Measurements from ENCODE around the gene NKX2-1.
"Not testable (repeated sequence)": the region's sequence is repeated elsewhere in the genome, so short reads cannot be mapped to it uniquely, and the experiment has no call there.

NKX2-1 gene

GRCh38 chr14:36519431-36520321 lies at the start of gene NKX2-1:
NKX2-1 (minus strand) TSS chr14:36520232; CDS start chr14:36520129, 103 bp downstream.
- no peak for DNase-seq (ENCODE audit: low spot score)

GRCh38 chr14:36556811-36557433 lies 36.9 kb upstream of the NKX2-1 start:
- DNase-seq (ENCODE audit: low spot score): no peak

GRCh38 chr14:36555998-36556743 lies 36.1 kb upstream of the NKX2-1 start:
- no peak for DNase-seq (ENCODE audit: low spot score)

DNA sequence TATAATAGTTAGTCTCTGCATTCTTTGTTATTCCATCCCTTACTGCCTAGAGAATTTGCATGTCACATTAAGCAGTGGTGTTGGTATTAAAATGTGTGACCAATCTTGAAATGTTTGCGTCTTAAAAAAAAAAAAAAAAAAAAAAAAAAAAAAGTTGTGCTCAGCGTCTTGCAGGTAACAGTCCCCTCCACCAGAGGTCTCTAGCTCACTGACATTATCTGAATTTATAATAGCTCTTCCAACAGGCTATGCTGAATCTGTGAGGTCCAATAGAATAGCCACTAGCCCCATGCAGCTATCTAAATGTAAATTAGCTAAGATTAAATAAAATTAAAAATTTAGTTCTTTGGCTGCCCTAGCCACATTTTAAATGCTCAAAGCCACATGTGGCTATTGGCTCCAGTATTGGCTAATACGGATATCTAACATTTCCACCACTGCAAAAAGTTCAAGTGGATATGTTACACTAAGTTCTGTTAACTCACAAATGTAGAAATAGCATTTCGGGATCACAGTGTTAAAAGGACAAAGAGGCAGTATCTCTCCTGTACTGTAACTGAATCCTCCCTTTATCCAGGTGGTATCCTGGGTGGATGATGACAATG lies 33.7 kb upstream of the NKX2-1 start:
- DNase-seq (ENCODE audit: low spot score): no peak

- no peak for DNase-seq (ENCODE audit: low spot score)
These were observed 30.9 kb upstream of the NKX2-1 start for GRCh38 chr14:36550899-36551298.

- not testable (repeated sequence) for DNase-seq (ENCODE audit: low spot score)
These were observed 24.2 kb upstream of the NKX2-1 start for GRCh38 chr14:36544280-36544679.

DNA sequence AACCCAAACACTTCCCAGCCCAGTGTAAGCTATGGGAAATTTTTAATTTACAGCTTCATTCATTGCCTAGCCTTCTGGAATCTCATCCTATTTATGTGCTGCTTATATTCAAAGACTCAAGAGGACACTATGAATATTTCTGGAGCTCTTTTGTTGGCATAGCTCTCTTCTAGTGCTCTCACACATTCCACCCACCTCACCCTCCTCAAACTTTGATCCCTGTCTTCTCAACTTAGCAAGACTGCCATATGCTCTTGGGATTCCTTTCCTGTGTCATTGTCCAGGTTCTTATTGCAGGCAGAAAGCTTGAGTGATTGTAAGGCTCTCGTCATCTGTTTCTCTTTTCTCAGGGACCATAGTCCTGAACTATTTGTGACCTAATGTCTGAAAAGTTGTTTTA lies 18.0 kb upstream of the NKX2-1 start:
- DNase-seq (ENCODE audit: low spot score): no peak

GRCh38 chr14:36529062-36529461 lies 9.0 kb upstream of the NKX2-1 start:
- no peak for DNase-seq (ENCODE audit: low spot score)

DNA sequence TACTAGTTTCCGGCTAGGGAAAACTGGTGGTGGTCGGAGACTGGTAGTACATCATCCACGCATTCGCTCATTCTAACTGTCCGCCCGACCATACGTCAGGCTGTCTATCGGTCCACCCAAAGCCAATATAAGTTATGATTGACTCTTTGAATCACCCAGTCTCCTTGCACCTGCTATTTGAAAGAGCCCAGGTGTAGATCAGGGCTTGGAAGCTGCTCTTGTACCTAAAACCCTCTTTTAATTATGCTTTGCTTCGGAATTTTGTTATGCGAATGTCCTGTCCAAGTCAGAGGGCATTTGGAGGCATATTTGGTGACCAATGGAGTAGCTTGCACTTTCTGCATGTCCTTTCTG lies 5.7 kb upstream of the NKX2-1 start:
- no peak for DNase-seq (ENCODE audit: low spot score)

DNA sequence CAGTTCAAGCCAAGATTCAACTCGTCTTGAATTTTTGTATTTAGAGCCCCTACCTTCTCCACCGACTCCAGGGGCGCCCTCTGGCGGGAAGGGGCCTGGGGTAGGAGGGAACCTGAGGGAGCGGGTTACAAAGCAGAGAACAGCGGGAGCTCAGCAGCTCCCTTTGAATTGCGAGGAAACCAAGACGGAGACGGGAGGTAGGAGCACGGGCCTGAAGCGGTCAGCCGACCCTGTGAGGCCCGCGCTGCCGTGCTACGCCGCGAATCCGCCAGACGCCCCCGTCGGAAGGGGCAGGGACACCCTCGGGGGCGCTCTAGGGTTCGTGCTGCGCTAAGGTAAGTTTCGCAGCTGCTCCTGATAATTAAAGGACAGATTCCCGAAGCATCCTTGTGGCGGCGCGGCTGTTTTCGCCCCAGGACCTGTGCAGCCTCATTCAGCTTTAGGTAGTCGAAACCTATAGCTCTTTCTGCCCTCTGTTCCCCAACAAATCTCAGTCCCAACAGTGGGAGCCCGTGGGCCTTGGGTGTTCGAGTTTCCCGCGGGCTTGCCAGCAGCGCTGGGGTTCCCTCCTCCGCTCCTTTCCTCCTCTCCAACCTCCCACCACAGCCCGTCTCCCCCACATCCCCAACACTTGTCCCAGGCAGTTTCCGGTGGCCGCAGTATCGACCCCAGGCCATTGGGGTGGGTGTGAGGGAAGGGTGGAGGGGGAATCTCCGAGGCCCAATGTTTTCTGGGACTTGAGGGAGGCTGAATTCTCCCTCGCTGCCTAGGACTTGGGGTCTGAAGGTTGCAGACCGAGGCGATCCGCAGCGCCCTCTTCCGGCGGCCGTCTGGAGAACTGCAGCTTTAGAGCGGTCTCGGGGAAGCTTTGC lies 5.1 kb upstream of the NKX2-1 start:
- DNase-seq (ENCODE audit: low spot score): no peak

DNA sequence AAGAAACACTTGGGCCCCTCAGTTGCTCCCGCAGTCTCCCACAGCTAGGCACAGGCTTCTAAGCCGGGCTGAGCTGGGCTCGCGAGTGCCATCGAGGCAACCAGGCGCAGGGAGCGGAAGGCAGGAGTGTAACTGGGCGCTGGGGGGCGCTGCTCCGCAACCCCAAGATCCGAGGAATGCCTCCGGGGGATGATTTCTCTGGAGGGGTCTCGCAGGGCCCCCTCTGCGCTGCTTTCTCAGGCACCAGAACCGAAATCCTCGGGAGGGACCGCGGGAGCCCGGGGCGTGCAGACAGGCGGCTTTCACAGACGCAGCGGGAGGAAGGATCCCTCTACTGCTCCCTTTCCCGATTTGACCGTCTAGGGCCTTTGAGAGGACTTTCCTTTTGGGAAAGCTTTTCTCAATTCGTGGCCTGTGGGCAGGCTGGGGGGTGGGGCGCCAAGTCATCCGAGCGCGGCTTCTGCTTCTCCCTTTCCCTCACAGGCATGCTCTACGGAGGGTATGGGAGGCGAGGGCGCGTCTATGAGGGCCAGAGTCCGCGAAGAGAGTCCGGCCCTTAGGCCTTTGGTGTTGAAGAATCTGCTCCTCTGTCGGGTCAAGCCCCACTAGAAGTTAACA lies 4.3 kb upstream of the NKX2-1 start:
- DNase-seq (ENCODE audit: low spot score): no peak

- no peak for DNase-seq (ENCODE audit: low spot score)
These were observed 3.1 kb upstream of the NKX2-1 start for GRCh38 chr14:36522972-36523715.

GRCh38 chr14:36522347-36522971 lies 2.4 kb upstream of the NKX2-1 start:
- no peak for DNase-seq (ENCODE audit: low spot score)

- no peak for DNase-seq (ENCODE audit: low spot score)
These were observed 1.7 kb upstream of the NKX2-1 start for GRCh38 chr14:36521598-36522345.

DNA sequence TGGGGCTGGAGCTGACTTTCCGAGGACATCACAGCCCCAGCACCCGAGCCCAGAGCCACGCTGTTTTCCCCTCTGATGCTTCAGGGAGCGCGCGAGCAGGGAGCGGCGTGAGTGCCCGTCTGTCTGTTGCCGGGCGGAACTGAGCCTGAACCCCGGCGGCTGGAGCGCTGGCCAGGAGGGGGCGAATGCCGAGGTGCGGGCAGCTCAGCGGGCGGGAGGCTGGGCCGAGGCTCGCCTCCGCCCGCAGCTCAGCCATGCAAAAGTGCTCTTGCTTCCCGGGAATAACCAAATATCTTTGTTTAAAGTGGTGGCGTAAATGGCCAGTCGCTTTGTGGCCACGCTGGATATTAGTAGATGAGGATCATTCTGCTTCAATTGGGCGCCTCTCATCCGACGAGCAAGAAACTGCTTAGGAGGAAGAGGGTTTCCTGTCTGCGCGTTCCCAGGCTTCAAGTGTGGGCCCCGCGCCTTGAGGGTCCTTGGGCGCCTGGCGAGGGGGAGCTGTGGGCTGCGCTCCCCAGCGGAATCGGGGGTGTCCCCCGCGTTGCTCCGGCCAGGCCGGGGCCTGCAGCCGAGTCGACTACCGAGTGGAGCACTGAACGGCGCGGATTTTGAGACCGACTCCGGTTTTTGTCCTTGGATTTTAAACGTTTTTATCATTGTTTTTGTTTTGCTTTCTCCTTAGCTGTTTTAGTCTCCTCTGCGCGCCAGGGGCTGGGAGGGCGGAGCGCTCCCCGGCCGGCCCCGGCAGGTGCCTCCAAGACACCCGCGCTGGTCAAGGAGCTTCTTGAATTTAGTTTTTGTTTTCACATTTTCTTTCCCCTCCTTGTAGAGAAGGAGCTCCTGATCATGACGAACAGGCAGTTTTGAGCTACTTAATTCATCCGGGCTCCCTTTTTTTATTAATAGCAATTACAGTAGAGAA lies 831 bp upstream of the NKX2-1 start:
- no peak for DNase-seq (ENCODE audit: low spot score)

DNA sequence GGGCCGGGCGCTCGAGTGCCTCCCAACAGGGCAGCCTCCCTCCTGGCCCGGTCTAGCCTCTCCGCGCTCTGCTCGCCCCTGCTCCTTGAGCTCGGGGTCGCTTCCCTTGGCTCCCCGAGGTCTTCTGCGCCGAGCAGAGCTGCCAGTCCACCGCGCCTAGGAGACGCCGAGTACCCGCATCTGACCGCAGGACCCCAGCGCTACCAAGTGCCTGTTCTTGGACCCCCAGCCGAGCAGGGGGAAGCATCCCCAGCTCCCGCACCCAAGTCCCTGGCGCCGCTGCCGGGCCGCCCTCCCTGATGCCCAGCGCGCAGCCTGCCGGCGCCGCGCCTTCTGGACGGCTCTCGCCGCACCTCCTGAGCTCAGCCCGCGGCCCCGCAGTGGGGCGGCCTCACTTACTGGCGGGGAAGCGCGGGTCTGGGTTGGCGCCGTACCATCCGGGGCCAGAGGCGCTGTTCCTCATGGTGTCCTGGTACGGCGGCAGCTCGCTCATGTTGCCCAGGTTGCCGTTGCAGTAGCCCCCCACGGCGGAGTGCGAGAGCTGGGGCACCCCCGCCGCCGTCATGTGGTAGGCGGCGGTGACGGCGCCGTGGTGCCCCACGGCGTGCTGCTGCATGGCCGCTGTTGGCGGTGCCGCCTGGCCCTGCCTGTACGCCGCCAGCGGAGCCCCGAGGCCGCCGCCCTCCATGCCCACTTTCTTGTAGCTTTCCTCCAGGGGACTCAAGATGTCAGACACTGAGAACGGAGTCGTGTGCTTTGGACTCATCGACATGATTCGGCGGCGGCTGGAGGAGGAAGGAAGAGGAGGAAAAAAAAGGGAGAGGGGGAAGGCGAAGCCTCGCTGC lies 1.2 kb downstream of the NKX2-1 start:
- DNase-seq (ENCODE audit: low spot score): no peak

DNA sequence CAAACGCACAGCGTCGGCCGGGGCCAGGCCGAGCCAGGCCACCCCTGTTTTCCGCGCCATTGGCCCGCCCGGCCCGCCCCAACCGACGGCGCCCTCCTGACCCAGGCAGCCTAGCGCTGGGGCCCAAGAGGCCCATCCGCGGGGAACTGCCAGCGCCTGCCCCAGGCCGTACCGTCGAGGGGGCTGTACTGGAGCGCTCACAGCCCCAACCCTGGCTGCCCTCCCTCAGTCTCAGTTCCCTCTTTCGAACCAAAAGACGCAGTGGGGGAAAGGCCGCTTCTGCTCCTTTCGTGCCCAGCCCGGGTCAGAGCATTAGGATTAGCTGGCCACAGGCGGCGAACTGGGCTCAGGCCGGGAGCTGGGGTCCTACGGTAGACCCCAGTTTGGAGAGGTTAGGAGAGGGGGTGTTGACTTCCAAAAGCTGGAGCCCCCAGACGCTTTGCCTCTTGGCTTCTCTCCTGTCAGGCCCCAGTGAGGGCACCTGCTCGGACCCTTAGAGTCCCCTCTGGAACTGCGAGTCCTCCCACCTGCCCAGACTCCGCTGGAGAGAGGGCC lies 1.9 kb downstream of the NKX2-1 start:
- no peak for DNase-seq (ENCODE audit: low spot score)
